HEK293 (cell line): ENCODE measurements around the gene SERTAD3.

Experiments
- AEBP2 ChIP-seq: fragments of 450-650 bp; formaldehyde crosslinking; IDR thresholded peaks from 2 replicates; pipeline ENCODE4 v1.5.1; 2016; ENCODE audit warnings: missing biosample characterization, missing genetic modification characterization, borderline replicate concordance
- BCL11B ChIP-seq: fragments of 450-650 bp; formaldehyde crosslinking; IDR thresholded peaks from 2 replicates; pipeline ENCODE4 v1.5.1; 2016; ENCODE audit warnings: low read depth, missing biosample characterization, missing genetic modification characterization
- ELK4 ChIP-seq: IDR thresholded peaks from 2 replicates; pipeline ENCODE4 v1.6.1; 2011; ENCODE audit warnings: mild to moderate bottlenecking, low read depth, low read length, borderline replicate concordance
- FEZF1 ChIP-seq: fragments of 450-650 bp; formaldehyde crosslinking; IDR thresholded peaks from 2 replicates; pipeline ENCODE4 v1.5.1; 2016; ENCODE audit warnings: missing biosample characterization, missing genetic modification characterization
- GLIS1 ChIP-seq: fragments of 450-650 bp; formaldehyde crosslinking; IDR thresholded peaks from 2 replicates; pipeline ENCODE4 v1.5.1; 2016; ENCODE audit warnings: missing biosample characterization, missing genetic modification characterization
- GLIS2 ChIP-seq: fragments of 450-650 bp; formaldehyde crosslinking; IDR thresholded peaks from 2 replicates; pipeline ENCODE4 v1.5.1; 2016; ENCODE audit warnings: missing biosample characterization, missing genetic modification characterization
- IKZF3 ChIP-seq: fragments of 450-650 bp; IDR thresholded peaks from 2 replicates; pipeline ENCODE4 v1.5.0; 2018; ENCODE audit warnings: missing biosample characterization, mild to moderate bottlenecking, missing genetic modification characterization, moderate library complexity
- KLF16 ChIP-seq: fragments of 450-650 bp; formaldehyde crosslinking; IDR thresholded peaks from 2 replicates; pipeline ENCODE4 v1.5.1; 2017; ENCODE audit warnings: missing biosample characterization, missing genetic modification characterization
- KLF7 ChIP-seq: fragments of 450-650 bp; formaldehyde crosslinking; IDR thresholded peaks from 2 replicates; pipeline ENCODE4 v1.5.1; 2016; ENCODE audit warnings: missing biosample characterization, missing genetic modification characterization, borderline replicate concordance
- PATZ1 ChIP-seq: fragments of 450-650 bp; formaldehyde crosslinking; IDR thresholded peaks from 2 replicates; pipeline ENCODE4 v1.5.1; 2016; ENCODE audit warnings: missing biosample characterization, missing genetic modification characterization
- SCRT1 ChIP-seq: fragments of 450-650 bp; formaldehyde crosslinking; IDR thresholded peaks from 2 replicates; pipeline ENCODE4 v1.5.1; 2016; ENCODE audit warnings: missing biosample characterization, missing genetic modification characterization, borderline replicate concordance
- SP2 ChIP-seq: fragments of 450-650 bp; formaldehyde crosslinking; IDR thresholded peaks from 2 replicates; pipeline ENCODE4 v1.5.1; 2016; ENCODE audit warnings: missing biosample characterization, missing genetic modification characterization
- ZBTB17 ChIP-seq: fragments of 450-650 bp; formaldehyde crosslinking; IDR thresholded peaks from 2 replicates; pipeline ENCODE4 v1.5.1; 2016; ENCODE audit warnings: missing biosample characterization, missing genetic modification characterization
- ZBTB20 ChIP-seq: fragments of 450-650 bp; formaldehyde crosslinking; IDR thresholded peaks from 2 replicates; pipeline ENCODE4 v1.5.1; 2016; ENCODE audit warnings: missing biosample characterization, missing genetic modification characterization
- ZBTB48 ChIP-seq: fragments of 450-650 bp; formaldehyde crosslinking; IDR thresholded peaks from 2 replicates; pipeline ENCODE4 v1.5.1; 2016; ENCODE audit warnings: missing biosample characterization, missing genetic modification characterization
- ZBTB7A ChIP-seq: fragments of 450-650 bp; formaldehyde crosslinking; IDR thresholded peaks from 2 replicates; pipeline ENCODE4 v1.5.1; 2016; ENCODE audit warnings: low read depth, missing biosample characterization, missing genetic modification characterization
- ZFP41 ChIP-seq: fragments of 450-650 bp; formaldehyde crosslinking; IDR thresholded peaks from 2 replicates; pipeline ENCODE4 v1.5.1; 2016; ENCODE audit warnings: missing biosample characterization, missing genetic modification characterization, borderline replicate concordance
- ZNF157 ChIP-seq: fragments of 450-650 bp; formaldehyde crosslinking; IDR thresholded peaks from 2 replicates; pipeline ENCODE4 v1.5.1; 2016; ENCODE audit warnings: missing biosample characterization, missing genetic modification characterization
- ZNF174 ChIP-seq: fragments of 450-650 bp; formaldehyde crosslinking; IDR thresholded peaks from 2 replicates; pipeline ENCODE4 v1.5.0; 2017; ENCODE audit warnings: missing biosample characterization, mild to moderate bottlenecking, missing genetic modification characterization
- ZNF184 ChIP-seq: fragments of 450-650 bp; IDR thresholded peaks from 2 replicates; pipeline ENCODE4 v1.5.1; 2018; ENCODE audit warnings: missing biosample characterization, mild to moderate bottlenecking, missing genetic modification characterization
- ZNF280C ChIP-seq: fragments of 450-650 bp; formaldehyde crosslinking; IDR thresholded peaks from 2 replicates; pipeline ENCODE4 v1.5.1; 2016; ENCODE audit warnings: missing biosample characterization, missing genetic modification characterization
- ZNF280D ChIP-seq: fragments of 450-650 bp; formaldehyde crosslinking; IDR thresholded peaks from 2 replicates; pipeline ENCODE4 v1.5.1; 2016; ENCODE audit warnings: missing biosample characterization, missing genetic modification characterization
- ZNF341 ChIP-seq: fragments of 450-650 bp; formaldehyde crosslinking; IDR thresholded peaks from 2 replicates; pipeline ENCODE4; 2016; ENCODE audit warnings: low read depth, missing biosample characterization, missing genetic modification characterization
- ZNF366 ChIP-seq: fragments of 450-650 bp; formaldehyde crosslinking; conservative IDR thresholded peaks from 2 replicates; pipeline ENCODE4 v1.5.1; 2016; ENCODE audit warnings: missing biosample characterization, missing genetic modification characterization
- ZNF529 ChIP-seq: fragments of 450-650 bp; formaldehyde crosslinking; IDR thresholded peaks from 2 replicates; pipeline ENCODE4 v1.5.1; 2017; ENCODE audit warnings: missing genetic modification characterization, missing biosample characterization; ENCODE audit not compliant: insufficient replicate concordance
- ZNF580 ChIP-seq: fragments of 450-650 bp; formaldehyde crosslinking; IDR thresholded peaks from 2 replicates; pipeline ENCODE4 v1.5.1; 2016; ENCODE audit warnings: missing biosample characterization, missing genetic modification characterization
- ZNF76 ChIP-seq: fragments of 450-650 bp; formaldehyde crosslinking; IDR thresholded peaks from 2 replicates; pipeline ENCODE4; 2016; ENCODE audit warnings: low read depth, missing biosample characterization, missing genetic modification characterization, borderline replicate concordance
- ZNF830 ChIP-seq: fragments of 450-650 bp; IDR thresholded peaks from 2 replicates; pipeline ENCODE4 v1.5.0; 2018; ENCODE audit warnings: missing biosample characterization, missing genetic modification characterization, low read depth, mild to moderate bottlenecking, moderate library complexity
- ZSCAN23 ChIP-seq: fragments of 450-650 bp; formaldehyde crosslinking; IDR thresholded peaks from 2 replicates; pipeline ENCODE4 v1.5.1; 2016; ENCODE audit warnings: missing biosample characterization, missing genetic modification characterization

SERTAD3 gene

GRCh38 chr19:40424637-40425449 lies 19.3 kb downstream of the SERTAD3 start (continued):
- TF ChIP-seq BCL11B: peak; percentile 37
- peak; percentile 69; the same call in 1 of the 2 replicates for TF ChIP-seq ZBTB48 (tag by site-specific recombination)
- peak; percentile 89 for TF ChIP-seq ZBTB17 (tag by site-specific recombination)
- peak; percentile 40 for TF ChIP-seq ZNF341 (tag by site-specific recombination)
- peak; percentile 98 for TF ChIP-seq GLIS1 (tag by site-specific recombination)
- TF ChIP-seq ZNF157 (tag by site-specific recombination): peak; percentile 40; the same call in 1 of the 2 replicates
- no peak for TF ChIP-seq ZNF830 (tag by site-specific recombination)
- peak; percentile 72; the same call in 1 of the 2 replicates for TF ChIP-seq FEZF1 (tag by site-specific recombination)
- no peak for TF ChIP-seq ZNF174 (tag by site-specific recombination)
- peak; percentile 100 for TF ChIP-seq GLIS2 (tag by site-specific recombination)
- TF ChIP-seq KLF7 (tag by site-specific recombination): 0 out of 2 replicates have a peak, but pooled peaks have one; percentile 45
- TF ChIP-seq ZNF580 (tag by site-specific recombination): no peak
- peak; percentile 89 for TF ChIP-seq ZNF76 (tag by site-specific recombination)
- no peak for TF ChIP-seq ZNF280C (tag by site-specific recombination)
- TF ChIP-seq SCRT1 (tag by site-specific recombination): no peak
- TF ChIP-seq PATZ1 (tag by site-specific recombination): peak; percentile 94; the same call in 1 of the 2 replicates
- TF ChIP-seq ZNF366 (tag by site-specific recombination): peak; percentile 62
- TF ChIP-seq KLF16 (tag by site-specific recombination): no peak
- 0 out of 2 replicates have a peak, but pooled peaks have one; percentile 24 for TF ChIP-seq SP2 (tag by site-specific recombination)
- TF ChIP-seq ZBTB7A (tag by site-specific recombination): peak; percentile 34; the same call in 1 of the 2 replicates
- TF ChIP-seq ZSCAN23 (tag by site-specific recombination): 0 out of 2 replicates have a peak, but pooled peaks have one; percentile 1
- TF ChIP-seq ELK4: no peak
- TF ChIP-seq IKZF3 (tag by site-specific recombination): peak; percentile 65; the same call in 1 of the 2 replicates
- TF ChIP-seq ZFP41 (tag by site-specific recombination): no peak
- TF ChIP-seq ZNF529 (tag by site-specific recombination): no peak
- TF ChIP-seq ZBTB20 (tag by site-specific recombination): peak; percentile 96
- 0 out of 2 replicates have a peak, but pooled peaks have one; percentile 8 for TF ChIP-seq ZNF280D (tag by site-specific recombination)
- TF ChIP-seq ZNF184 (tag by site-specific recombination): no peak
- no peak for TF ChIP-seq AEBP2 (tag by site-specific recombination)
